H1 (cell line): ENCODE data around the gene SLC27A5. TPM values are rescaled to one million over a fixed set of nuclear protein-coding genes. Genes with fewer than 3 reads are reported as not detected.

Experiments
- ATF3 ChIP-seq: IDR thresholded peaks from 2 replicates; pipeline ENCODE4 v1.6.1; 2011; ENCODE audit warnings: low read depth, mild to moderate bottlenecking, low read length; ENCODE audit not compliant: insufficient read depth
- BCL11A ChIP-seq, 2 experiments: IDR thresholded peaks; one replicate each; pipeline ENCODE4 v1.6.1; 2011; ENCODE audit warnings: low read depth in 2 of 2, low read length in 2 of 2, mild to moderate bottlenecking in 2 of 2
- JUND ChIP-seq: IDR thresholded peaks from 2 replicates; pipeline ENCODE4 v1.6.1; 2011; ENCODE audit warnings: mild to moderate bottlenecking, improper control_type of control experiment, low read length
- MAX ChIP-seq: IDR thresholded peaks from 2 replicates; pipeline ENCODE4 v1.6.1; 2012; ENCODE audit warnings: inconsistent platforms
- NRF1 ChIP-seq: IDR thresholded peaks from 2 replicates; pipeline ENCODE4 v1.6.1; 2011; ENCODE audit warnings: mild to moderate bottlenecking, low read depth, low read length, improper control_type of control experiment
- RXRA ChIP-seq: IDR thresholded peaks from 2 replicates; pipeline ENCODE4 v1.6.1; 2011; ENCODE audit warnings: low read depth, mild to moderate bottlenecking, low read length, moderate library complexity; ENCODE audit not compliant: insufficient read depth
- SIRT6 ChIP-seq: IDR thresholded peaks from one replicate; pipeline ENCODE4 v1.7.1; 2012; ENCODE audit warnings: low read length, inconsistent platforms
- polyA plus RNA-seq, 7 experiments: library from polyadenylated mRNA; depleted of rRNA in 3 of 7; stranded (reverse) in 5 of 7; unstranded in 2 of 7; fragments of >200 nt in 5 of 7; fragments of 200-250 nt in 2 of 7; gene quantifications; 1 replicate in 5 of 7; 2 replicates in 1 of 7; 4 replicates in 1 of 7; pipeline versions ENCODE4 v1.2.1 to v1.2.3, GENCODE V29; 2011 to 2013; ENCODE audit warnings: missing spikeins in 2 of 7, mixed read lengths in 2 of 7
- total RNA-seq: library from RNA; stranded (reverse); fragmentation: NEBNext Ultra II Directional; extraction: Animal tissue kit (Norgen Biotek cat#: 25700); gene quantifications from 2 replicates; pipeline ENCODE4 v1.2.1, GENCODE V29; 2021
- TF ChIP-seq, protein P1 (sequence below): fragments of 300-600 bp; sonication (generic); IDR thresholded peaks from 2 replicates; pipeline ENCODE4 v1.7.1; 2012; ENCODE audit warnings: low read length, moderate library complexity, mild to moderate bottlenecking, inconsistent platforms; ENCODE audit not compliant: insufficient replicate concordance

SLC27A5 gene
- total and polyA plus RNA-seq, 2 of the 8 experiments (the other 6 are each of a cell fraction or from before 2014, with no cell fraction given), result 25.1 to 80.5 TPM

GRCh38 chr19:58499021-58499927, 12.5 kb downstream of the SLC27A5 start (continued):
- TF ChIP-seq, protein P1, sequence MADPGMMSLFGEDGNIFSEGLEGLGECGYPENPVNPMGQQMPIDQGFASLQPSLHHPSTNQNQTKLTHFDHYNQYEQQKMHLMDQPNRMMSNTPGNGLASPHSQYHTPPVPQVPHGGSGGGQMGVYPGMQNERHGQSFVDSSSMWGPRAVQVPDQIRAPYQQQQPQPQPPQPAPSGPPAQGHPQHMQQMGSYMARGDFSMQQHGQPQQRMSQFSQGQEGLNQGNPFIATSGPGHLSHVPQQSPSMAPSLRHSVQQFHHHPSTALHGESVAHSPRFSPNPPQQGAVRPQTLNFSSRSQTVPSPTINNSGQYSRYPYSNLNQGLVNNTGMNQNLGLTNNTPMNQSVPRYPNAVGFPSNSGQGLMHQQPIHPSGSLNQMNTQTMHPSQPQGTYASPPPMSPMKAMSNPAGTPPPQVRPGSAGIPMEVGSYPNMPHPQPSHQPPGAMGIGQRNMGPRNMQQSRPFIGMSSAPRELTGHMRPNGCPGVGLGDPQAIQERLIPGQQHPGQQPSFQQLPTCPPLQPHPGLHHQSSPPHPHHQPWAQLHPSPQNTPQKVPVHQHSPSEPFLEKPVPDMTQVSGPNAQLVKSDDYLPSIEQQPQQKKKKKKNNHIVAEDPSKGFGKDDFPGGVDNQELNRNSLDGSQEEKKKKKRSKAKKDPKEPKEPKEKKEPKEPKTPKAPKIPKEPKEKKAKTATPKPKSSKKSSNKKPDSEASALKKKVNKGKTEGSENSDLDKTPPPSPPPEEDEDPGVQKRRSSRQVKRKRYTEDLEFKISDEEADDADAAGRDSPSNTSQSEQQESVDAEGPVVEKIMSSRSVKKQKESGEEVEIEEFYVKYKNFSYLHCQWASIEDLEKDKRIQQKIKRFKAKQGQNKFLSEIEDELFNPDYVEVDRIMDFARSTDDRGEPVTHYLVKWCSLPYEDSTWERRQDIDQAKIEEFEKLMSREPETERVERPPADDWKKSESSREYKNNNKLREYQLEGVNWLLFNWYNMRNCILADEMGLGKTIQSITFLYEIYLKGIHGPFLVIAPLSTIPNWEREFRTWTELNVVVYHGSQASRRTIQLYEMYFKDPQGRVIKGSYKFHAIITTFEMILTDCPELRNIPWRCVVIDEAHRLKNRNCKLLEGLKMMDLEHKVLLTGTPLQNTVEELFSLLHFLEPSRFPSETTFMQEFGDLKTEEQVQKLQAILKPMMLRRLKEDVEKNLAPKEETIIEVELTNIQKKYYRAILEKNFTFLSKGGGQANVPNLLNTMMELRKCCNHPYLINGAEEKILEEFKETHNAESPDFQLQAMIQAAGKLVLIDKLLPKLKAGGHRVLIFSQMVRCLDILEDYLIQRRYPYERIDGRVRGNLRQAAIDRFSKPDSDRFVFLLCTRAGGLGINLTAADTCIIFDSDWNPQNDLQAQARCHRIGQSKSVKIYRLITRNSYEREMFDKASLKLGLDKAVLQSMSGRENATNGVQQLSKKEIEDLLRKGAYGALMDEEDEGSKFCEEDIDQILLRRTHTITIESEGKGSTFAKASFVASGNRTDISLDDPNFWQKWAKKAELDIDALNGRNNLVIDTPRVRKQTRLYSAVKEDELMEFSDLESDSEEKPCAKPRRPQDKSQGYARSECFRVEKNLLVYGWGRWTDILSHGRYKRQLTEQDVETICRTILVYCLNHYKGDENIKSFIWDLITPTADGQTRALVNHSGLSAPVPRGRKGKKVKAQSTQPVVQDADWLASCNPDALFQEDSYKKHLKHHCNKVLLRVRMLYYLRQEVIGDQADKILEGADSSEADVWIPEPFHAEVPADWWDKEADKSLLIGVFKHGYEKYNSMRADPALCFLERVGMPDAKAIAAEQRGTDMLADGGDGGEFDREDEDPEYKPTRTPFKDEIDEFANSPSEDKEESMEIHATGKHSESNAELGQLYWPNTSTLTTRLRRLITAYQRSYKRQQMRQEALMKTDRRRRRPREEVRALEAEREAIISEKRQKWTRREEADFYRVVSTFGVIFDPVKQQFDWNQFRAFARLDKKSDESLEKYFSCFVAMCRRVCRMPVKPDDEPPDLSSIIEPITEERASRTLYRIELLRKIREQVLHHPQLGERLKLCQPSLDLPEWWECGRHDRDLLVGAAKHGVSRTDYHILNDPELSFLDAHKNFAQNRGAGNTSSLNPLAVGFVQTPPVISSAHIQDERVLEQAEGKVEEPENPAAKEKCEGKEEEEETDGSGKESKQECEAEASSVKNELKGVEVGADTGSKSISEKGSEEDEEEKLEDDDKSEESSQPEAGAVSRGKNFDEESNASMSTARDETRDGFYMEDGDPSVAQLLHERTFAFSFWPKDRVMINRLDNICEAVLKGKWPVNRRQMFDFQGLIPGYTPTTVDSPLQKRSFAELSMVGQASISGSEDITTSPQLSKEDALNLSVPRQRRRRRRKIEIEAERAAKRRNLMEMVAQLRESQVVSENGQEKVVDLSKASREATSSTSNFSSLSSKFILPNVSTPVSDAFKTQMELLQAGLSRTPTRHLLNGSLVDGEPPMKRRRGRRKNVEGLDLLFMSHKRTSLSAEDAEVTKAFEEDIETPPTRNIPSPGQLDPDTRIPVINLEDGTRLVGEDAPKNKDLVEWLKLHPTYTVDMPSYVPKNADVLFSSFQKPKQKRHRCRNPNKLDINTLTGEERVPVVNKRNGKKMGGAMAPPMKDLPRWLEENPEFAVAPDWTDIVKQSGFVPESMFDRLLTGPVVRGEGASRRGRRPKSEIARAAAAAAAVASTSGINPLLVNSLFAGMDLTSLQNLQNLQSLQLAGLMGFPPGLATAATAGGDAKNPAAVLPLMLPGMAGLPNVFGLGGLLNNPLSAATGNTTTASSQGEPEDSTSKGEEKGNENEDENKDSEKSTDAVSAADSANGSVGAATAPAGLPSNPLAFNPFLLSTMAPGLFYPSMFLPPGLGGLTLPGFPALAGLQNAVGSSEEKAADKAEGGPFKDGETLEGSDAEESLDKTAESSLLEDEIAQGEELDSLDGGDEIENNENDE, result no peak
- TF ChIP-seq BCL11A (IDR thresholded peaks at IDR 0.05; ENCODE audit: low read depth in 2 of 2, low read length in 2 of 2) (no peak), MAX (peak; percentile 87), RXRA (no peak), JUND (no peak; the same call in 1 of the 2 replicates), NRF1 (no peak), ATF3 (no peak), SIRT6 (no peak)
